Smooth muscle cell (in vitro differentiated cells): ENCODE data around the gene TBC1D21. TPM values are rescaled to one million over a fixed set of nuclear protein-coding genes. Genes with fewer than 3 reads are reported as not detected.

Experiments used
- DNase-seq: peaks from one replicate; lab custom pipeline; 2025; ENCODE audit not compliant: unreplicated experiment; lab: John Stamatoyannopoulos, UW
- H2AFZ ChIP-seq: fragments of 200-600 bp; sonication (generic); 2 replicates; pipeline ENCODE4 v1.6.0; 2016; ENCODE audit warnings: antibody characterized with exemption, low read depth, mild to moderate bottlenecking
- H3F3A ChIP-seq: fragments of 200-600 bp; sonication (generic); 2 replicates; pipeline ENCODE4 v1.6.0; 2017; ENCODE audit warnings: antibody characterized with exemption, low read depth
- H3K27ac ChIP-seq: fragments of 200-600 bp; sonication (generic); 2 replicates; pipeline ENCODE4 v1.5.1; 2016; ENCODE audit warnings: low read depth, mild to moderate bottlenecking
- H3K27me3 ChIP-seq: fragments of 200-600 bp; sonication (generic); 2 replicates; pipeline ENCODE4 v1.6.1; 2016; ENCODE audit warnings: low read depth, mild to moderate bottlenecking
- H3K36me3 ChIP-seq: fragments of 200-600 bp; sonication (generic); 2 replicates; pipeline ENCODE4 v1.5.1; 2016; ENCODE audit warnings: low read depth
- H3K4me1 ChIP-seq: fragments of 200-600 bp; sonication (generic); 2 replicates; pipeline ENCODE4 v1.5.1; 2016; ENCODE audit warnings: low read depth
- H3K4me2 ChIP-seq: fragments of 200-600 bp; sonication (generic); 2 replicates; pipeline ENCODE4 v1.6.0; 2016; ENCODE audit warnings: mild to moderate bottlenecking
- H3K4me3 ChIP-seq: fragments of 200-600 bp; sonication (generic); 2 replicates; pipeline ENCODE4 v1.5.1; 2016; ENCODE audit warnings: mild to moderate bottlenecking
- H3K79me2 ChIP-seq: fragments of 200-600 bp; sonication (generic); 2 replicates; pipeline ENCODE4 v1.6.0; 2016; ENCODE audit warnings: low read depth, mild to moderate bottlenecking
- H3K9ac ChIP-seq: fragments of 200-600 bp; sonication (generic); 2 replicates; pipeline ENCODE4 v1.6.0; 2016; ENCODE audit warnings: low read depth
- H3K9me3 ChIP-seq: fragments of 200-600 bp; sonication (generic); replicated peaks from 2 replicates; pipeline ENCODE4 v1.5.1; 2016; ENCODE audit warnings: low read depth
- H4K20me1 ChIP-seq: fragments of 200-600 bp; sonication (generic); 2 replicates; pipeline ENCODE4 v1.6.0; 2016; ENCODE audit warnings: low read depth
- CTCF ChIP-seq: fragments of 200-600 bp; sonication (generic); IDR thresholded peaks from 2 replicates; pipeline ENCODE4 v1.5.1; 2017; ENCODE audit warnings: borderline replicate concordance, mild to moderate bottlenecking, antibody characterized with exemption; ENCODE audit not compliant: insufficient read depth, poor library complexity, severe bottlenecking
- WGBS: methylation state at CpG from one replicate; pipeline ENCODE4 v1.1.7; 2016; ENCODE audit warnings: low lambda C conversion rate; 5-methylcytosine and 5-hydroxymethylcytosine counted together
- polyA plus RNA-seq: library from polyadenylated mRNA; unstranded; fragments of >200 nt; fragmentation: Nextera tagmentation; extraction: Ambion mirVana; gene quantifications from 2 replicates; pipeline ENCODE4 v1.2.1, GENCODE V29; 2016
- total RNA-seq: library from RNA; depleted of rRNA; stranded (reverse); fragments of >200 nt; gene quantifications from 2 replicates; pipeline ENCODE4 v1.2.3, GENCODE V29; 2014

TBC1D21 gene
- total and polyA plus RNA-seq, 2 experiments from 2014 or later: not detected

- H3K27me3 ChIP-seq: peaks cover 35% of the 10 kb centered on the region
- no peaks in the 10 kb centered on the region for H3F3A ChIP-seq
- H3K27ac ChIP-seq: no peak overlapping the region
- no peak for DNase-seq
- no peak overlapping the region for H2AFZ ChIP-seq
- WGBS: 80% methylated on average over 5 of the region's 5 CpGs
- no peak overlapping the region for H3K4me3 ChIP-seq
- H3K79me2 ChIP-seq: no peaks in the 10 kb centered on the region
- no peak overlapping the region for H3K9ac ChIP-seq
- no peaks in the 10 kb centered on the region for H3K4me1 ChIP-seq
- TF ChIP-seq CTCF: no peak
- no peaks in the 10 kb centered on the region for H3K36me3 ChIP-seq
- H3K9me3 ChIP-seq: no peaks in the 10 kb centered on the region
- H3K4me2 ChIP-seq: no peak overlapping the region
- no peaks in the 10 kb centered on the region for H4K20me1 ChIP-seq
These were observed 1.0 kb upstream of the TBC1D21 start for GRCh38 chr15:73872346-73872745.

- DNase-seq: no peak
- no peaks in the 10 kb centered on the region for H3K79me2 ChIP-seq
- H3K4me1 ChIP-seq: no peaks in the 10 kb centered on the region
- H4K20me1 ChIP-seq: no peaks in the 10 kb centered on the region
- no peaks in the 10 kb centered on the region for H3F3A ChIP-seq
- no peak overlapping the region for H2AFZ ChIP-seq
- H3K4me2 ChIP-seq: no peak overlapping the region
- 38% methylated on average over 6 of the region's 6 CpGs for WGBS
- TF ChIP-seq CTCF: peak; percentile 73
- H3K9ac ChIP-seq: no peak overlapping the region
- H3K9me3 ChIP-seq: no peaks in the 10 kb centered on the region
- peaks cover 19% of the 10 kb centered on the region for H3K27me3 ChIP-seq
- no peak overlapping the region for H3K27ac ChIP-seq
- no peak overlapping the region for H3K4me3 ChIP-seq
- H3K36me3 ChIP-seq: no peaks in the 10 kb centered on the region
These were observed 636 bp downstream of the TBC1D21 start for GRCh38 chr15:73873889-73874511.

- no peak overlapping the region for H3K4me2 ChIP-seq
- H3K4me3 ChIP-seq: no peak overlapping the region
- no peaks in the 10 kb centered on the region for H3K36me3 ChIP-seq
- no peaks in the 10 kb centered on the region for H3K9me3 ChIP-seq
- WGBS: 60% methylated on average over 3 of the region's 3 CpGs
- no peak overlapping the region for H2AFZ ChIP-seq
- no peaks in the 10 kb centered on the region for H3K4me1 ChIP-seq
- no peaks in the 10 kb centered on the region for H3K79me2 ChIP-seq
- H3K9ac ChIP-seq: no peak overlapping the region
- TF ChIP-seq CTCF: no peak
- no peaks in the 10 kb centered on the region for H3F3A ChIP-seq
- H3K27me3 ChIP-seq: no peaks in the 10 kb centered on the region
- no peaks in the 10 kb centered on the region for H4K20me1 ChIP-seq
- DNase-seq: no peak
- H3K27ac ChIP-seq: no peak overlapping the region
These were observed 6.1 kb downstream of the TBC1D21 start for GRCh38 chr15:73879426-73879825.
